ENCODE measurements around the gene RHCE. TPM values are rescaled to one million over a fixed set of nuclear protein-coding genes. Genes with fewer than 3 reads are reported as not detected.
"Not testable (repeated sequence)": the region's sequence is repeated elsewhere in the genome, so short reads cannot be mapped to it uniquely, and the experiment has no call there.

RHCE gene
- polyA plus RNA-seq, 1 donor from 2014 or later, result 0.30 TPM

GRCh38 chr1:25444604-25445003, 24.0 kb upstream of the RHCE start:
- not testable (repeated sequence) for H3K27me3 Mint-ChIP-seq, H3K9me3 Mint-ChIP-seq, H3K36me3 Mint-ChIP-seq, H3K27ac Mint-ChIP-seq, H3K4me3 Mint-ChIP-seq
- peaks cover 12 to 30% (median 30%) of the 10 kb centered on the region in 3 donors for H3K4me1 Mint-ChIP-seq

DNA sequence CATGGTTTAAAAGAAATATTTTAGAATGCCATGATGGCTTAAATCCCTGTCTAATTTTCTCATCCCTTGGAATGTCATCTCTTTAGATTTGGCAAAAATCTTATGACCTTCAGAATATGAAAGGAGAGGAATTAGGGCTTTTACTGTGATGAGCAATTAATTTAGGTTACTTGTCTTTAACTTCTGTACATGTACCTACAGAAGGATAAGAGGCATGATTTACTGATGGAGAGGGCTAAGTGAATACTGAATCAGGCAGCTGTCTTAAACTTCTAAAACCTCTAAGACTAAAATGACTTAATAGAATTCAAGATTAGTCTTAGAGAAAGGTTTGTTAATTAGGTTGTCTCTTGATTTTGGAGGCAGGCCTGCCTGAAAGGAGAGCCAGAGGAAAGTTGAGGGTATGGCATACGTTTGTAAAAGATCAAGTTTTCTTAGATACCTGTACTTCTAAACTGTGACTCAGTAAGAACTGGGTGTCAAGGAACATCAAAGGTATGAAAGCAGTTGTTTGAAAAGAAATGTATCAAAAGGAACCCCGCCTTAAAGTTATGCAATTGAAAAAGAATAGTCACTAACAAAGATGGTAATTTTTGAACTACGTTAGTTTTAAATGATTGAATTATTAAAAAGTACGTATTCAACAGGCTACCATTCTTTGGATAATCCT, 22.5 kb upstream of the RHCE start:
- no peaks in the 10 kb centered on the region for H3K9me3 Mint-ChIP-seq
- peaks cover 3% of the 10 kb centered on the region for H3K36me3 Mint-ChIP-seq
- H3K27me3 Mint-ChIP-seq, result no peaks in the 10 kb centered on the region
- peaks cover 12 to 30% (median 30%) of the 10 kb centered on the region in 3 donors for H3K4me1 Mint-ChIP-seq
- H3K4me3 Mint-ChIP-seq, result no peak overlapping the region
- peak overlapping the region in 1 of 3 donors; percentile 2 for H3K27ac Mint-ChIP-seq

GRCh38 chr1:25442178-25442577, 21.6 kb upstream of the RHCE start:
- H3K27me3 Mint-ChIP-seq, result no peaks in the 10 kb centered on the region
- H3K4me3 Mint-ChIP-seq, result no peak overlapping the region
- H3K36me3 Mint-ChIP-seq, result peaks cover 3% of the 10 kb centered on the region
- H3K27ac Mint-ChIP-seq, result peak overlapping the region in 1 of 3 donors; percentile 8
- H3K9me3 Mint-ChIP-seq, result no peaks in the 10 kb centered on the region
- peaks cover 11 to 30% (median 30%) of the 10 kb centered on the region in 3 donors for H3K4me1 Mint-ChIP-seq

- Mint-ChIP-seq H3K27ac (no peak overlapping the region), H3K4me3 (no peak overlapping the region), H3K27me3 (no peaks in the 10 kb centered on the region), H3K9me3 (no peaks in the 10 kb centered on the region), H3K4me1 (peaks cover 29 to 45% (median 44%) of the 10 kb centered on the region in 3 donors), H3K36me3 (peaks cover 3% of the 10 kb centered on the region)
These were observed 18.7 kb upstream of the RHCE start for GRCh38 chr1:25439287-25439686.

DNA sequence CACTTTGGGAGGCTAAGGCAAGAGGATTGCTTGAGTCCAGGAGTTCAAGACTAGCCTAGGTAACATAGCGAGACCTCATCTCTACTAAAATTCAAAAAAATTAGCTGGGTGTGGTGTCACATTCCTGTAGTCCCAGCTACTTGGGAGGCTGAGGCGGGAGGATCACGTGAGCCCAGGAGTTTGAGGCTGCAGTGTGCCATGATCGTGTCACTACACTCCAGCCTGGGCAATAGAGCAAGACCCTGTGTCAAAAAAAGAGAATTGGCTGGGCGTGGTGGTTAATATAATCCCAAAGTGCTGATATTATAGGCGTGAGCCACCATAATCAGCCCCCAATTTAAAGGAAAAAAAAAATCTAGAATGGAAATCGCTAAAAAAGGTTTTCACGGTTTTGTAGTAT, 17.0 kb upstream of the RHCE start:
- Mint-ChIP-seq H3K9me3 (no peaks in the 10 kb centered on the region), H3K27ac (no peak overlapping the region), H3K36me3 (no peaks in the 10 kb centered on the region), H3K27me3 (no peaks in the 10 kb centered on the region), H3K4me3 (no peak overlapping the region), H3K4me1 (peaks cover 42 to 55% (median 49%) of the 10 kb centered on the region in 3 donors)

- Mint-ChIP-seq H3K27ac (peak overlapping the region; percentile 6 to 84 (median 52)), H3K9me3 (no peaks in the 10 kb centered on the region), H3K36me3 (no peaks in the 10 kb centered on the region), H3K27me3 (no peaks in the 10 kb centered on the region), H3K4me3 (peak overlapping the region; percentile 46 to 90 (median 58)), H3K4me1 (peaks cover 41 to 52% (median 45%) of the 10 kb centered on the region in 3 donors)
These were observed 14.9 kb upstream of the RHCE start for GRCh38 chr1:25435397-25436108.

DNA sequence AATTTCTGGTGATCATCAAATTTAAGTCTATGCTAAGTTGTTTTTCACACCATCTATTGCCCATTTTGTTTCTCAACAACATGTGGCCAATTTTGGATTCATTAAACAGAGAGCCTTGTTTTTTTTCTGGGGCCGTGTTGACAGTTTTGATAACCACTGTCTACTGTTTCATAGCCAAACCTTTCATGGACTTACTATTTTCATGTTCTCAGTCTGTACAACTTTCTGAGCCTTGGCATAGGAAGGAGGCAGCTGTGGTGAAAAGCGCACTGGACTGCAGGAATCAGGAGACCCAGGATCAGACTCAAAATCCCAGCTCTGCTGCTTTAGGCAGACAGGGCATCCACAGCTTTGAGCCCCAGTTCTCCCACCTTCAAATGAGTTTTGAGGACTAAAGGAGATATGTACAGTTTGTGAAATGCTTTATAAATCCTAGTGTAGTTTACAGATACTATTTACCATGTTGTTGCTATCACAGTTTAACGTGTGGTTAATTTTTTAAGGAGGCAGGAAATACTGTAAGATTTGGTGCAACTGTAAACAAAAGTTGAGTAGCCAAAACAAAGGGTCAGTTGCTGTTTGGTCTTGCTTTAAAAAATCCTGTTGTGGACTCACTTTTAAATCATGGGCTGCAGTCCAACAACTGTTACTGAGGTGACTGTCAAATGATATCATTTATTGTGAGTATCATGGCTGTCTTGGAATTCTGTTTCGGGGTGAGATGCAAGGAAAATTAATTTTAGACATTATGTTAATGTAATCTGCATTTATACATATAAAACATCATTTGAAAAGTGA, 13.0 kb upstream of the RHCE start:
- Mint-ChIP-seq H3K27ac (peak overlapping the region in 2 of 3 donors; percentile 43 to 84), H3K9me3 (no peaks in the 10 kb centered on the region), H3K36me3 (no peaks in the 10 kb centered on the region), H3K27me3 (no peaks in the 10 kb centered on the region), H3K4me3 (peak overlapping the region in 2 of 4 donors; percentile 19 to 90), H3K4me1 (peaks cover 41 to 57% (median 49%) of the 10 kb centered on the region in 3 donors)

DNA sequence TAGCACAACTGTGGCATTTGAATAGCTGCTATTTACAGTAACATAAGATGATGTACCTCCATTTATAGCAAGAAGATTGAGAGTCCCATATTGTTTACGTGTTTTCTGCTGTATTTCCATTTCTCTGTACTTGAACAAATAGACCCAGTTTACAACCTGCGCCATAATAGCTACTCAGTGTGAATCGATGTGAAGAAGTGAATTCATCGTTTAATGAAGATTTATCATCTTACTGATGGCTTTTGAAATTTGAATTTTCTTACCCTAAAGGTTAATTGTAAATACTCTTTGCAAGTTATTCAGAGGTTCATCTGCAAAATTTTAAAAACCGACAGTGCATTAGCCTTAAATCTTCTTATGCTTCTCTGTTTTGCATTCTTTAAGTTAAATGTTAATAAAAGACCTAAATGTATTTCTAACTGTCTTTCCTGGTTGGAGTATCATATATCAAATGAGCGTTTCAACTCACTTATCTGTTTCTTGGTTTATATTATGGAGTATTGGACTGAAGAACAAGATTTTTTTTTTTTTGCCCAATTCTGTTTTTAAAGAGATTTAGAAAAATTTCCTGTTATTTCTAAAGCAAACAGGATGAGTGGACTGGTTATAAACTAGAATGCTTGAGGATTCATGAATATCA, 12.2 kb upstream of the RHCE start:
- H3K36me3 Mint-ChIP-seq, result no peaks in the 10 kb centered on the region
- peak overlapping the region; percentile 19 to 90 (median 46) for H3K4me3 Mint-ChIP-seq
- peak overlapping the region; percentile 43 to 84 (median 71) for H3K27ac Mint-ChIP-seq
- H3K4me1 Mint-ChIP-seq, result peaks cover 41 to 57% (median 49%) of the 10 kb centered on the region in 3 donors
- no peaks in the 10 kb centered on the region for H3K9me3 Mint-ChIP-seq
- no peaks in the 10 kb centered on the region for H3K27me3 Mint-ChIP-seq

DNA sequence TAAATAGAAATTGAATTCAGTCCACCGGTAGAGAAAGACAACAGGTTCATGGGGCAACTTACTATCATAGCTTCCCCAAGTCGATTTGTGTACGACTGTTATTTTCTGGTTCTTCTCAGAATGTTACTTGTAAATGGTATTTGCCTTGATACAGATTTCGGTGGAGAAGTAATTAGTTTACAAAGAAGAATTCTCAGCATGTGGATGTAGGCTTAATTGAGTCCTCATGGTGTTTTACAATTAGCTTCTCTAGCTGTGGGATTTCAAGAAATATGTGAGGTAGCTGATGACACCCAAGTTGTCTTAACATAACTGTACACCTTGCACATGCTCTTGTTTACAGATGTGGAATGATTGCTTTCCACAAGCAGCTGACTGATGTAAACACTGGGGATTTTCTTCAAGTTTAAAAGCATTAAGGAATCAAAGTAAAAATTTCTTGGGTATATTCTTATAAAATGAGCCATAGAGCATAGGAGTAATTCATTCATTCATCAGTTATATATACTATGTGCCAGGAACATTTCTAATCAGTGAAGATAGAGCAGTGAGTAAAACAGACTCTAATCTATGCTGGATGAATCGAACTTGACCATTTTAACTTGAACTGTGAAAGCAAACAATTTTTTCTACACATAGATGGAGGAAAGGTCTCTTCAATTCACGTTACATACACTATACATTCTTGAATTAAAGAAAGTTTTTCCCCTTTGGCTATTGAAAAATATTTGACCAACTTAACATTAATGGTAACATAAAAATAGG, 11.5 kb upstream of the RHCE start:
- H3K4me1 Mint-ChIP-seq, result peaks cover 41 to 57% (median 49%) of the 10 kb centered on the region in 3 donors
- no peaks in the 10 kb centered on the region for H3K27me3 Mint-ChIP-seq
- no peaks in the 10 kb centered on the region for H3K36me3 Mint-ChIP-seq
- H3K27ac Mint-ChIP-seq, result peak overlapping the region; percentile 84 to 97 (median 84)
- no peaks in the 10 kb centered on the region for H3K9me3 Mint-ChIP-seq
- peak overlapping the region; percentile 81 to 94 (median 90) for H3K4me3 Mint-ChIP-seq

- peaks cover 37 to 50% (median 48%) of the 10 kb centered on the region in 3 donors for H3K4me1 Mint-ChIP-seq
These were observed 10.6 kb upstream of the RHCE start for GRCh38 chr1:25430967-25431881.

DNA sequence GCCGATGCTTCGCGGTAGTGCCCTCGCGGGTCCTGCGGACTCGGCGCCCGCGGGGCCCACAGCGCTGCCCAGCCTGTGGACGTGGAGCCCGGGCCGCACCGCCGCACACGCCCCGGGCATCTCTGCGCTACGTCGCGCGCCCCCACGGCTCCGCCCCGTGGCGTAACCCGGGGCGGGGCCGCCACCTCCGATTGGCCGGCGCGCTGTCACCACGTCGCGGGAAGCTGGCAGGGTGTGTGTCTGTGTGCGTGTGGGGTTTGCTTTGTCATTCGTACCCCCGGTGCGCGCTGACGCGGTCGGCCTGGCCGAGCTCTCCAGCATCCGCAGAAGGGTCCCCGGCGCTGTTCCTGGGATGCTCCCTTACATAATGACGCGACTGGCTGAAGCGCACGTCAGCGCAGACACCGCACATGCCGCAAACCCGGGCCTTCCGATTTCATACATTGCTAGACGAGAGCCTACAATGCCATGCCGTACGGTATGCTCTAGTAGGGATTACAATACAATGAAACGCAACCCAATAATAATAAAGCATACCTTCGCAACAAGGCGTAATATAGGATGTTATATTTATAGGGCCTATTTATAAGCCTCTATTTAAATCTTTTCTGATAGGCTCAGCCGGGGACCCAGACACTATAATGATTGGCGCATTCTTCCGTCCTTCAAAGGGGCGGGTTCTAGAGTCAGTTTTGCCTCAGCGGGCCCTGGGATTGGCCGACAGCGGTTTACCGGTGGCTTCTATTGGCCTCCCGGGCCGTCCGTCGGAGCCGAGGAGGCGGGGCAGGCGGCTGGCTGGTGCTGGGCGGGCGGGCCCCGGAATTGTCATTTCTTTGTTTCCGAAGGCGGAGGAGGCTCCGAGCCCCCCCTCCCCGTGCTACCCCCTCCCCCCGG, 9.7 kb upstream of the RHCE start, which contains the start of gene MACO1:
TSS of gene MACO1 (plus strand) at position 825 of the 894 bp plus-strand sequence. CDS start 202 bp downstream, outside the sequence.
- Mint-ChIP-seq H3K36me3 (no peaks in the 10 kb centered on the region), H3K27ac (peak within 1 kb of the TSS; percentile 97 to 99 (median 98)), H3K27me3 (no peaks in the 10 kb centered on the region), H3K9me3 (no peaks in the 10 kb centered on the region), H3K4me1 (peaks cover 28 to 42% (median 39%) of the 10 kb centered on the region in 3 donors), H3K4me3 (peak within 1 kb of the TSS; percentile 97 to 100 (median 98))

More at GRCh38 chr1:25430967-25431881, 10.6 kb upstream of the RHCE start:
- Mint-ChIP-seq H3K9me3 (no peaks in the 10 kb centered on the region), H3K4me3 (peak overlapping the region; percentile 91 to 100 (median 98)), H3K36me3 (no peaks in the 10 kb centered on the region), H3K27ac (peak overlapping the region; percentile 84 to 98 (median 97)), H3K27me3 (no peaks in the 10 kb centered on the region)

- H3K4me3 Mint-ChIP-seq, result peak overlapping the region; percentile 33 to 100 (median 71)
- no peaks in the 10 kb centered on the region for H3K27me3 Mint-ChIP-seq
- H3K36me3 Mint-ChIP-seq, result no peaks in the 10 kb centered on the region
- H3K9me3 Mint-ChIP-seq, result no peaks in the 10 kb centered on the region
- H3K4me1 Mint-ChIP-seq, result peaks cover 12 to 25% (median 22%) of the 10 kb centered on the region in 3 donors
- H3K27ac Mint-ChIP-seq, result peak overlapping the region in 2 of 3 donors; percentile 91 to 92
These were observed 8.0 kb upstream of the RHCE start for GRCh38 chr1:25428475-25429166.
